PC-9 (cell line): ENCODE results near the gene CEP192.

ENCODE experiments used
- CTCF ChIP-seq: fragments of 200-600 bp; sonication (generic); conservative IDR thresholded peaks from 2 replicates; pipeline ENCODE4 v1.6.1; 2017; ENCODE audit warnings: mixed run types, antibody characterized with exemption, mild to moderate bottlenecking, moderate library complexity
- EZH2 ChIP-seq: fragments of 200-600 bp; sonication (generic); IDR thresholded peaks from 2 replicates; pipeline ENCODE4 v1.8.0; 2017; ENCODE audit warnings: antibody characterized with exemption, low read depth

GRCh38 chr18:13032173-13032572, 41.0 kb downstream of the CEP192 start:
- no peak for TF ChIP-seq CTCF
- TF ChIP-seq EZH2, result no peak
